ENCODE measurements around the gene OXCT1.

Gene OXCT1

DNA sequence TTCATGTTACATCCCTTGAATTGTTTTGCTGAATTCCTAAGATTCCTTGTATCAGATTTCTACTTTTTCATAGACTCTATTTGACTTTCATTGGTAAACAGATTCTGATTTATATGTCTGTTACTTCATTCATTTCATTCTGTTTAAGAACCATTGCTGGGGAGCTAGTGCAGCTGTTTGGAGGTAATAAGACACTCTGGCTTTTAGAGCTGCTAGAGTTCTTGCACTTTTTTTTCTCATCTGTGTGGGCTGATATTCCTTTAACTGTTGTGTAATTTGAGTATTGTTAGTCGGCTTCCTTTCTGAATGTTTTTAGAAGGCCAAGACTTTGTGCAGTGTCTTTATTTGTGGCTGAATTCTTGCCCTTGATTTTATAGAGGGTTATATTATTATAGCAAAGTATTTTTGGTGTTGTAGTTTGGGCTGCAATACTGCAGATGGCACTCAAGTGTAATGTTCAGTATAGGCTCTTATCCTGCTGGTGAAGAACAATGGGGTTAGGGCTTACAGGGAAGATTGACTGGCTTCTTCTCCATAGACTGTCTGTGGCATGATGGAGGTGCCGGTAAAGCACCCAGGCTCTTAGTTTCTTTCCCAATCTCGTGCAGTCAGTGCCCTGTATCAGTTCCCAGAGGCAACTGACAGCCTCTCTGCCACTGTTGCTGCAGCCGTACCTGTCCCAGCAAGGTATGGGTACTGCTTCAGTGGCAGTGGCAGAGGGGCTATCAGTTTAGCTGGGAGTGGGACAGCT is 162.2 kb downstream of the OXCT1 start:
- DNase-seq, result no peak

DNA sequence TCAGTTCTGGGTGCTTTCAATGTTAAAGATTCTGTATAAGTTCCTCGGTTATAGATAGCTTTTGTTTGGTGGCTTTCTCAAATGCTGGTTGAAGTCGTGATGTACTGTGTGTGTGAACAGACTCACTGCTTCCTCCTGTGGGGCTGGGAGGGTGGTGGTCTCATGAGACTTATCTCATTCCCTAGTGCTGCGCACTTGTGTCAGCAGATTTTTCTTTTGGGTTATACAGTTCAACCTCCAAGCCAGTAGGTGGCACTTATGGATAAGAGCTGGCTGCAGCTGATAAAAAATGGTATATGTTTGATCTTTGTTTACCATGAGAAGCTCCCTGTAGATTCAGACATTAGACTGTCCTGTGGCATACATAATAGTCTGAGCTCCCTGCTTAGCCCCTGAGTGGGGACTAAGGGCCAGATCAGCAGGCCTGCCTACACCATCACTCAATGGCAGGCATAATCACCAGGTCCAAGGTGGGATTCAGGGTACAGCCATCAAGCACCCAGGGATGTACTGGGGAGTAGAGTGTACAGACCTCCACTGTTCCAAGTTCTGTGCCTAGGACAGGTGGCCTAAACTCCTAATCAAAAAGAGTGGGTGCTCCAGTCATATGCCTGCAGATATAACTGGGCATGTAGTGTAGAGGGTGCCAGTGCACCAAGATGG is 174.2 kb downstream of the OXCT1 start:
- DNase-seq, result no peak

DNA sequence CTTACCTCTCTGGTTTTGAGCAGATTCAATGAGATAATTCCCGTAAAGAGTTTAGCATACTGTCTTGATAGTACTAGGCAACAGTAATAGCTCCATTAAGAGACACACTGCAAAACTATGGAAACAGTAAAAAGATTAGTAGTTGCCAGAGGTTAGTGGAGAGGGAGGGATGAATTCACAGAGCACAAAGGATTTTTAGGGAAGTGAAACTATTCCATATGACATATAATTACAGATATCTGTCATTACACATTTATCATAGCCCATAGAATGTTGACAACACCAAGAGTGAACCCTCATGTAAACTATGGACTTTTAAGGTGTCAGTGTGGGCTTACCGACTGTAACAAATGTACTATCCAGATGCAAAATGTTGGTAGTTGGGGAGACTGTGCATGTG is 183.5 kb downstream of the OXCT1 start:
- DNase-seq, result no peak

DNA sequence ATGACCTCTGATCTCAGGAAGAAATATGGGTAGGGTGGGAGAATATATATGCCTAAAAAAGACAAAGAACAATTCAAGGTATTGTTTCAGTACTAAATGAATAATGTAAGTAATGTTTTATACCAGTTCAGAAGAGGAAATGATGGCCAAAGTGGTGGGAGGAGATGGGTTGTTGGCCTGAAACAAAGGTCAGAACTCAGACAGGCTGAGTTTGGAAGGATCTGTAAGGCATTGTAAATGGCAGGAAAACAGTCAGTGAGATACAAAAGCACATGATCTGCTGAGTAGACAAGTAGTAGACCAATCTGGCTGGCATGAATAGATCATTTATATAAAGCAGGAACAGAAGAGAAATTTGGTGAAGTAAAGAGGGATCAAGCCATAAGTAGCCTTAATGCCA is 184.0 kb downstream of the OXCT1 start:
- no peak for DNase-seq

DNA sequence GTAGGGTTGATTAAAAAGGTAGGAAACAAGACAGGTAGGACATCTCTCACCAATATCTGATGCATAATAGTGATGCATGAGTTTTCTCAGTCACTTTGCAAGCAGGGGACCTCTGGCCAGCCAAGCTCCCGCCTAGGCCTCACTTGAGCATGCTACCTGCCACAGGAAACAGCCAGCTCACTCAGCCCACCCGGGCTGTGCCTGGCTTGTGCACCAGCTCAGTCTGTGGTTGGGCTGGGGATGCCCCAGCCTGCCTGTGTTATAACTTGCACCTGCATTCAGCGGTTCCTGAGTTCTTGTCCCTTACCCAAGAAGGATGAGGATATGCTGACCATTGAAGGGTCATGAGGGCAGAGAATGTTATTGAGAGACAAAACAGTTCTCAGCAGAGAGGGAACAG is 187.0 kb downstream of the OXCT1 start:
- no peak for DNase-seq

DNA sequence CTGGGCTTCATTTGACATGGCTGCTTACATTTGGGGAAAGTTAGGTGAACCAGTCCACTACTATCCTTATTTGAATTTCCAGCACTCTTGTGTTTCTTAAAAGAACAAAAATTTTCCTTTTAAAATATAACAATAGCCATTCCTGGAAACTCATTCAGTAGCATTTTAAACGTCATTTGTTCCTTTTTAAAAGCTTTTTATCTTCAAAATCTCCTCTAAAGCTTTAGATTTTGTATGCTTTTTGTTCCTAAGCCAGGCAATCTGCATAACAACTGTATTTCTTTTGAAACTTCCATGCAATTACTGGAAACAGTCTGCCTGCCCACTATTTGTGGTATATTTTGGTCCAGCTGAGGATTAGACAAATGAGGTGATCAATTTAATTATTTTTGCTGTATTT is 187.6 kb downstream of the OXCT1 start:
- no peak for DNase-seq

DNA sequence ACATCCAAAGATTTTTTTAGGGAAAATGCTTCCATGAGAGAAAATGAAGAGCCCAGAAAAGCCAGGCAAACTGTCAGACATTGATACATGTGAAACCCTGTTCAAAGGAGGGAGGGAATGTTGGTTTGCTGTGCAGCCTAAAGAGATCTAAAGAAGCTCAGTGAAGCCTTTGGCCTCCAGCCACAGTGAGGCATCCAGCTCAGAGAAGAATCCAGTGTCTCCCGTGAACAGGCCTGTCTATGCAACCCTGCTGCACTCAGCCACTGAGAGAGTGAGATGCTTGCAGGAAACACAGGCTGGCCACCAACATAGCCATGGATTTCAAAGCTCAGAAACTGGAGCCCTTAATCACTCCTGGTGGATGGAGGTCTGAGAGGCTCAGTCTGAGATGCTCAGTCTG is 188.4 kb downstream of the OXCT1 start:
- DNase-seq, result no peak

All from NCI-H187 treated with DMSO at 0.1 percent for 48 hours (cell line).